GM19351 (cell line): Measurements from ENCODE around the gene SHISA6.

ENCODE experiments used
- ATAC-seq: cut with Tn5 transposase; IDR thresholded peaks from one replicate; pipeline ENCODE4 v1.9.1; 2021; ENCODE audit warnings: mild to moderate bottlenecking, moderate library complexity; ENCODE audit not compliant: unreplicated experiment

SHISA6 gene

GRCh38 chr17:11511696-11512095 is 270.7 kb downstream of the SHISA6 start:
- ATAC-seq = no peak

- no peak for ATAC-seq
Measured at GRCh38 chr17:11514565-11514964, 273.6 kb downstream of the SHISA6 start.

DNA sequence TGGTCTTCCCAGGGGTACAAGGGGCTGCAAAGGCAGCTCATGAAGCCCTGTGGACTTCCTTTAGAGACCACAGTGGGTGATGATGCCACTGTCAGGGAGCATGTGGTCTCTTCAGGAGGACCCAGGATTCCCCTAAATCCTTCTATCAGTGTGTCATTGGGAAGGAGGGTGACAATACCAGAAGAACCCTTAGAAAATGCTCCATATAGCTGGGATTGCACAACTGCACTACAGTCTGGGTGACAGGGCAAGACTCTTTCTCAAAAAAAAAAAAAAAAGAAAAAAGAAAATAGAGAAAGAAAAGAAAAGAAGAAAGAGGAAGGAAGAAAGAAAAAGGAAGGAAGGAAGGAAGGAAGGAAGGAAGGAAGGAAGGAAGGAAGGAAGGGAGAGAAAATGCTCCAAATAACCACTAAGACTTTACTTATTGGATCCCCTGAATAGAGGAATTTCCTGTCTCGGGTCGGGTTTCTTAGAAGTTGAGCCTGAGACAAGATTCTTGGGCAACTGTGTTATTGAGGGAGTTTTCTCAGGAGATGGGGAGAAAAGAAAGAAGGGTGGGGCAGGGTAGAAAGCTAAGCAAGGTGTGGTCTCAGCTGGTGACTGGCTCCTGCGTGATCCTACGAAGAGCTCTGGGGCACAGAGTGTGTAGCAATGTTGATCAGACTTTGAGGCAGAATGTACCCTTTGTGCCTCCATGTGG is 274.1 kb downstream of the SHISA6 start:
- no peak for ATAC-seq

DNA sequence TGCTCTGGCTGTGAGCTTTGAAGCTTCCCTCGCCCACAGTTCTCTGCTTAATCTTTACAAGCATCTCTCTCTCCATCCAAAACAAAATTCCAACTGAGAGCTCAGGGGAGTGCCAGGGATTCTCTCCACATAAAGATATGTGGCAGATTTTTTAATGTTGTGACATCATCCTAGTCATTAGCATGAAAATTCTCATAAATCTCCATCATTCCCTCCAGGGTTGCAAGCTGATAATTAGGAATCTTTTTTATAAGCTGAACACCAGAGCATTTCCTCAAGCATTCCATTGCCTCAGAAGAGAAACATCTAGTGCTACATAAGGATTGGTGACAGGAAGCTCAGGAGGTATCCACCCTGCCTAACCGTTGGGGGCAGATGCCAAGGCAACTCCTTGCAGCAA is 274.9 kb downstream of the SHISA6 start:
- no peak for ATAC-seq

DNA sequence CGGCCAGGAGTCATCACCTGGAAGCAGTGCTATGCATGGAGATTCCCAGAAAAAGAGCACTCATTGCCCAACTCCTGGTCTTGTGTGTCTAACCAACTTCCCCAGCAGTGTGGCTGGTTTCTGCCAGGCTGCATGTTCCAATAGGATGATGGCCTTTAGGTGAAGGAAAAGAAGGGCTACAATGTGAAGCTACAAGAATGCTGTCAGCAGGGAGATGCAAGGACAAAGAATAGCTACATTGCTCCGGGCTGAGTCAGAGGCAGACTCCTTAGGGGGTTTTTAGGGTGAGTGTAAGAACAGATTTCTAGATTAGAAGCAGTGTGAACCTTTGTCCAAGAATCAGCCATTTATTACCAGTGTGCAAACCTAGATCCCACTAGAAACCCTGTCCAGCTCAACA is 294.2 kb downstream of the SHISA6 start:
- ATAC-seq = no peak

GRCh38 chr17:11538366-11538765 is 297.4 kb downstream of the SHISA6 start:
- ATAC-seq = no peak

- ATAC-seq = no peak
Measured at GRCh38 chr17:11539637-11540036, 298.6 kb downstream of the SHISA6 start.

GRCh38 chr17:11545002-11545401 is 304.0 kb downstream of the SHISA6 start:
- no peak for ATAC-seq

DNA sequence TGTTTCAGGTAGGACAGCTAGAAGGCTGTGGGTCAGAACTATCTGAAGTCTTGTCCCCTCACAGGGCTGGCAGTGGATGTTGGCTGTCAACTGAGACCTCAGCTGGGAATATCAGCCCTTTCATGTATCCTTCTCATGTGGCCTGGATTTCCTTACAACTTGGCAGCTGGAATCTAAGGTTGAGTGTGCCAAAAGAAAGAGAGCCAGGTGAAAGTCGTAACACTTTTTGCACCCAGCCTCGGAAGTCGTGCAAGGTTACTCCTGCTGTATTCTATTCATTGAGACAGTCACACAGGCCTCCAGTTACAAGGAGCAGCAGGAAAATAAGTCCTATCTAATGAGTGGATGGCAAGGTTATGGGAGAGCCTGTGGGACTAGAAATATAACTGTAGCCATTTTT is 304.7 kb downstream of the SHISA6 start:
- no peak for ATAC-seq

GRCh38 chr17:11547853-11548252 is 306.8 kb downstream of the SHISA6 start:
- ATAC-seq = no peak

GRCh38 chr17:11548398-11548797 is 307.4 kb downstream of the SHISA6 start:
- ATAC-seq = no peak

- ATAC-seq = no peak
Measured at GRCh38 chr17:11550431-11550830, 309.4 kb downstream of the SHISA6 start.

DNA sequence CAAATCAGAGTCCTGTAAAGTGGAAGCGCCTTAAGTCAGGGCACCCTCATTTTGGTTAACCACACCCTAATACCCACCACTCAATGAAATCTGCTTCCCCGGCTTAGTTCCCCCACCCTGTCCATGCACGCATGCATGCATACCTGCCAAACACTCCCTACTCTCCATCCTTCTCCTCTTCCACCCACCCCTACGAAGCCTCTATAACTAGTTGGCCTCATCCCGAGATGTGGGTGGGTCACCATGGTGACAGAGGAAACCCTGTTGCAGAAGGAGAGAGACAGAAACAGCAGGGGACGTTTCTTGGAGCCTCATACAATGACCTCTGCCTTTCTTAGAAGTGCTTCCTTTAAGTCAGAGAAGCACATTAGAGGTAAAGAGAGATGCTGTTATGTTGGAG is 310.4 kb downstream of the SHISA6 start:
- ATAC-seq = no peak

DNA sequence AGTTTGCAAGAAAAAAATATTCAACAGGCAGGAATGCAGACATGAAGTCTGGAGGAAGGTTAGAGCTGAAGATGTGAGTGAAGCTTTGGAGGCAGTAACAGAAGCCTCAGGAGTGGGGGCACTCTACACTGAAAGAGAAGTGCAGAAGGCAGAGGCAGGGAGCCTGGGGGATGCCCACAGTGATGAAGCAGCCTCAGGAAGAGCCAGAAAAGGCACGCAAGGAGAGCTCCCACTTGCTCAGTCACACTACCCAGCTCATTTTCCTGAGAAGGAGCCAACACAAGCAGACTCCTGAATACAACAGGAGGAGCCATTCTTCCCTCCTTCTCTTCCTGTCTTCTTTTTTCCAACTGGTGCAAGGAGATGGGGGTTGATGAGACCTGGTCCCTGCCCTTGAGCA is 312.1 kb downstream of the SHISA6 start:
- no peak for ATAC-seq

GRCh38 chr17:11554042-11554441 is 313.0 kb downstream of the SHISA6 start:
- ATAC-seq = no peak

- ATAC-seq = no peak
Measured at GRCh38 chr17:11554542-11554941, 313.5 kb downstream of the SHISA6 start.

DNA sequence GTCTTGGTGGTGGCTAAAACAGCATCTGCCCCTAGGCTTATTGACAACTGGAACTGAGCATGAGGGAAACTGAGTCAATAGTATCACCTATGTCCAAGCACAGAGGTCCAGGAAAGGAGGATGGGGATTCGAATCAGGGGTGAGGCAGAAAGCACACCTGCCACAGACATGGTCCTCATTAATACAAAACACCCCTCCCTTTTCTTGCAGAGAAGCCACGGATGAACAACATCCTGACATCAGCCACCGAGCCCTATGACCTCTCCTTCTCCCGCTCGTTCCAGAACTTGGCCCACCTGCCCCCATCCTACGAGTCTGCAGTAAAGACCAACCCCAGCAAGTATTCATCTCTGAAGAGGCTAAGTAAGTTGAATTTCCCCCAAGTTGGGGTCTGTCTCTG is 314.5 kb downstream of the SHISA6 start:
- ATAC-seq = no peak

- no peak for ATAC-seq
Measured at GRCh38 chr17:11557727-11558452, 316.9 kb downstream of the SHISA6 start.

- no peak for ATAC-seq
Measured at GRCh38 chr17:11558681-11559234, 317.7 kb downstream of the SHISA6 start.

- no peak for ATAC-seq
Measured at GRCh38 chr17:11559601-11560000, 318.6 kb downstream of the SHISA6 start.

DNA sequence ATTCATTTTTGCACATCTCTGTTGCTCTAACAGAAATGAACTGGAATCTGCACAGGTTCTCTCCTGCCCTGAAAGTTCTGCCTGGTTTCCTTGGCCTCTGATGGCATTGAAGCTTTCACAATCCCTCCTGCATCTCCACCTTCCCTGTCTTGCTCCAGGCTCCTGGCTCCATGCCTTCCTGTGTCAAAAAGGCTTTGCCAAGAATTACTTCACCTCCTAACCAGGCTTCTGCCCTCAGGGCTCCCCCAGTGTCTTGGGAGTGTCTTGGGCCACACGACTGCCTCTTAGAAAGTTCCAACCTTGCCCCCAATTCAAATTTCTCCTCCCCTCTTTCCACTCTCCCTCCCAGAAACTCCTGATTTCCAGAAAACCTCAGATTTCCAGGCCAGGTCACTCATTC is 320.3 kb downstream of the SHISA6 start:
- no peak for ATAC-seq

DNA sequence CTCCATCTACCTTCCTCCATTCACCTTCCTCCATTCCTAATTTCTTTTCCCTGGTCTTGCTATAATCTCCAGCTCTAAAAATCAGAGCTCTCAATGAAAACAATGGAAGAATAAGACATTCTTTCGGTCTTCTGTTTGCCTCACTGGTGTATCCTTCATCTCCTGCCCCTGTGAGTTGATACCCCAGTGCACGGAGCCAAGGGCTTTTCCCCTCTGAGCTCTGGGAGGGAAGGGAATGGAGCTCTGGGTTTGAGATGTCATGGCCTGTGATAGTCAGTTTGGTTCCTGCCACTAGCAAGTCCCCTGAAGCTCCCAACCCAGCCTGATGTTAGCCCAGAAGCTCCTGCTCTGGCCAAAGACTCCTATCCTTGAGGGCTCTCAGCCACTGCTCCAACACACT is 320.7 kb downstream of the SHISA6 start:
- ATAC-seq = no peak
